ENCODE results near the gene SYNGR2. TPM values are rescaled to one million over a fixed set of nuclear protein-coding genes. Genes with fewer than 3 reads are reported as not detected.

Gene SYNGR2
- total and polyA plus RNA-seq, 9 of the 15 experiments (the other 6 are each of a cell fraction or from before 2014, with no cell fraction given), result 1.4 to 173 (median 87.8) TPM

DNA sequence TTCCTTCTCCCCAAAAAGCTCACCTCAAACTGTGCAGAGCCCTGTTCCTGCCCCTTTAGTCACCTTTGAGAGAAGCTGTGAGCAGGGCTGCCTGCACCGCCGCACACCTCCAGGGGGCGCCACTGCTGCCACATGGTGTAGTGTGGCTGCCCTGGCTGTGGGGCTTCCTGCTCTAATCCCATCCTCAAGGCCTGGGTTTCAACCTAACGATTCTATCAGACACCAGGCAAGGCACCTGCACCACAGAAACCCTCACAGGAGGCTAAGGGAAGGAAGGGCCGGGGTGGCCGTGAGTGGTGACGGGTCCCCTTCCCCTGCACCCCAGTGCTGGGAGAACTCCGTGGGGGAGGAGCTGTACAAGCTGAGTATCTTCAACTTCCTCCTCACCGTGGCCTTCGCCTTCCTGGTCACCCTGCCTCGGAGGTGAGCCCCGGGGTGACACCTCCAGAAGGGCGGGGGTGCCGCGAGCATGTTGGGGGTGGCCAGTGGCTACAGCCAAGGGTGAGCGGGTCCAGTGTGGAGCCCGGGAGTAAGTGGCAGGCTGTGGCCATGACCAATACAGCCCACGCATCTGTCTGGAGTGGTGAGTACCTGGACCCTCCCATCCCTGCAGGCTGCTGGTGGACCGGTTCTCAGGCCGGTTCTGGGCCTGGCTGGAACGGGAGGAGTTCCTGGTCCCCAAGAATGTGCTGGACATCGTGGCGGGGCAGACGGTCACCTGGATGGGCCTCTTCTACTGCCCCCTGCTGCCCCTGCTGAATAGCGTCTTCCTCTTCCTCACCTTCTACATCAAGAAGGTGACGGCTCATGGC is 30.8 kb upstream of the SYNGR2 start (continued):
- TF ChIP-seq, protein P1, sequence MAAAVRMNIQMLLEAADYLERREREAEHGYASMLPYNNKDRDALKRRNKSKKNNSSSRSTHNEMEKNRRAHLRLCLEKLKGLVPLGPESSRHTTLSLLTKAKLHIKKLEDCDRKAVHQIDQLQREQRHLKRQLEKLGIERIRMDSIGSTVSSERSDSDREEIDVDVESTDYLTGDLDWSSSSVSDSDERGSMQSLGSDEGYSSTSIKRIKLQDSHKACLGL (CRISPR knock-in tag; IDR thresholded peaks at IDR 0.05; ENCODE audit: borderline replicate concordance, poor library complexity, severe bottlenecking), result no peak
- TF ChIP-seq FOXP1 (CRISPR knock-in tag; IDR thresholded peaks at IDR 0.05), result peak; percentile 34; the same call in 1 of the 2 replicates
- peak; percentile 64 for TF ChIP-seq TOE1 (IDR thresholded peaks at IDR 0.05; ENCODE audit: borderline replicate concordance)
- TF ChIP-seq TOE1 (CRISPR knock-in tag; IDR thresholded peaks at IDR 0.05; ENCODE audit: borderline replicate concordance, low read depth), result no peak
- TF ChIP-seq NCOA2 (IDR thresholded peaks at IDR 0.05; ENCODE audit: partially characterized antibody in 2 of 2), result no peak
- no peak for TF ChIP-seq ARID2 (IDR thresholded peaks at IDR 0.05)
- peak; percentile 49 to 63 for TF ChIP-seq NRF1 (conservative IDR thresholded peaks at IDR 0.05 in 1 of 2, IDR thresholded peaks at IDR 0.05 in 1 of 2)
- peak; percentile 23; the same call in 1 of the 2 replicates for TF ChIP-seq KLF16 (IDR thresholded peaks at IDR 0.05)
- peak; percentile 38; the same call in 1 of the 2 replicates for TF ChIP-seq SPI1 (IDR thresholded peaks at IDR 0.05; ENCODE audit: borderline replicate concordance, low read depth, low read length)
- no peak for TF ChIP-seq TGIF2 (CRISPR knock-in tag; IDR thresholded peaks at IDR 0.05)
- TF ChIP-seq, protein P2, sequence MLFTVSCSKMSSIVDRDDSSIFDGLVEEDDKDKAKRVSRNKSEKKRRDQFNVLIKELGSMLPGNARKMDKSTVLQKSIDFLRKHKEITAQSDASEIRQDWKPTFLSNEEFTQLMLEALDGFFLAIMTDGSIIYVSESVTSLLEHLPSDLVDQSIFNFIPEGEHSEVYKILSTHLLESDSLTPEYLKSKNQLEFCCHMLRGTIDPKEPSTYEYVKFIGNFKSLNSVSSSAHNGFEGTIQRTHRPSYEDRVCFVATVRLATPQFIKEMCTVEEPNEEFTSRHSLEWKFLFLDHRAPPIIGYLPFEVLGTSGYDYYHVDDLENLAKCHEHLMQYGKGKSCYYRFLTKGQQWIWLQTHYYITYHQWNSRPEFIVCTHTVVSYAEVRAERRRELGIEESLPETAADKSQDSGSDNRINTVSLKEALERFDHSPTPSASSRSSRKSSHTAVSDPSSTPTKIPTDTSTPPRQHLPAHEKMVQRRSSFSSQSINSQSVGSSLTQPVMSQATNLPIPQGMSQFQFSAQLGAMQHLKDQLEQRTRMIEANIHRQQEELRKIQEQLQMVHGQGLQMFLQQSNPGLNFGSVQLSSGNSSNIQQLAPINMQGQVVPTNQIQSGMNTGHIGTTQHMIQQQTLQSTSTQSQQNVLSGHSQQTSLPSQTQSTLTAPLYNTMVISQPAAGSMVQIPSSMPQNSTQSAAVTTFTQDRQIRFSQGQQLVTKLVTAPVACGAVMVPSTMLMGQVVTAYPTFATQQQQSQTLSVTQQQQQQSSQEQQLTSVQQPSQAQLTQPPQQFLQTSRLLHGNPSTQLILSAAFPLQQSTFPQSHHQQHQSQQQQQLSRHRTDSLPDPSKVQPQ (CRISPR knock-in tag; IDR thresholded peaks at IDR 0.05; ENCODE audit: borderline replicate concordance), result no peak
- TF ChIP-seq, protein P3, sequence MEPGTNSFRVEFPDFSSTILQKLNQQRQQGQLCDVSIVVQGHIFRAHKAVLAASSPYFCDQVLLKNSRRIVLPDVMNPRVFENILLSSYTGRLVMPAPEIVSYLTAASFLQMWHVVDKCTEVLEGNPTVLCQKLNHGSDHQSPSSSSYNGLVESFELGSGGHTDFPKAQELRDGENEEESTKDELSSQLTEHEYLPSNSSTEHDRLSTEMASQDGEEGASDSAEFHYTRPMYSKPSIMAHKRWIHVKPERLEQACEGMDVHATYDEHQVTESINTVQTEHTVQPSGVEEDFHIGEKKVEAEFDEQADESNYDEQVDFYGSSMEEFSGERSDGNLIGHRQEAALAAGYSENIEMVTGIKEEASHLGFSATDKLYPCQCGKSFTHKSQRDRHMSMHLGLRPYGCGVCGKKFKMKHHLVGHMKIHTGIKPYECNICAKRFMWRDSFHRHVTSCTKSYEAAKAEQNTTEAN (CRISPR knock-in tag; IDR thresholded peaks at IDR 0.05), result peak; percentile 27
- TF ChIP-seq, protein P4, sequence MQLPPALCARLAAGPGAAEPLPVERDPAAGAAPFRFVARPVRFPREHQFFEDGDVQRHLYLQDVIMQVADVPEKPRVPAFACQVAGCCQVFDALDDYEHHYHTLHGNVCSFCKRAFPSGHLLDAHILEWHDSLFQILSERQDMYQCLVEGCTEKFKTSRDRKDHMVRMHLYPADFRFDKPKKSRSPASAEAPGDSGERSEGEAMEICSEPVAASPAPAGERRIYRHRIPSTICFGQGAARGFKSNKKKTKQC (CRISPR knock-in tag; IDR thresholded peaks at IDR 0.05), result peak; percentile 31; the same call in 1 of the 2 replicates
- TF ChIP-seq CXXC5 (CRISPR knock-in tag; IDR thresholded peaks at IDR 0.05), result peak; percentile 55; the same call in 1 of the 2 replicates
- TF ChIP-seq, protein P5, sequence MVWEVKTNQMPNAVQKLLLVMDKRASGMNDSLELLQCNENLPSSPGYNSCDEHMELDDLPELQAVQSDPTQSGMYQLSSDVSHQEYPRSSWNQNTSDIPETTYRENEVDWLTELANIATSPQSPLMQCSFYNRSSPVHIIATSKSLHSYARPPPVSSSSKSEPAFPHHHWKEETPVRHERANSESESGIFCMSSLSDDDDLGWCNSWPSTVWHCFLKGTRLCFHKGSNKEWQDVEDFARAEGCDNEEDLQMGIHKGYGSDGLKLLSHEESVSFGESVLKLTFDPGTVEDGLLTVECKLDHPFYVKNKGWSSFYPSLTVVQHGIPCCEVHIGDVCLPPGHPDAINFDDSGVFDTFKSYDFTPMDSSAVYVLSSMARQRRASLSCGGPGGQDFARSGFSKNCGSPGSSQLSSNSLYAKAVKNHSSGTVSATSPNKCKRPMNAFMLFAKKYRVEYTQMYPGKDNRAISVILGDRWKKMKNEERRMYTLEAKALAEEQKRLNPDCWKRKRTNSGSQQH (CRISPR knock-in tag; IDR thresholded peaks at IDR 0.05), result no peak
- peak; percentile 88; the same call in 1 of the 2 replicates for TF ChIP-seq KAT7 (CRISPR knock-in tag; IDR thresholded peaks at IDR 0.05; ENCODE audit: borderline replicate concordance)
- TF ChIP-seq CBX3 (IDR thresholded peaks at IDR 0.05; ENCODE audit: borderline replicate concordance in 1 of 2, low read length in 2 of 2), result peak in 1 of 2 experiments; percentile 99; a peak in 2 of 3 replicates
- no peak for TF ChIP-seq STAT5B (CRISPR knock-in tag; IDR thresholded peaks at IDR 0.05)
- peak in 1 of 2 experiments; percentile 56; a peak in 3 of 4 replicates for TF ChIP-seq MAZ (CRISPR knock-in tag; conservative IDR thresholded peaks at IDR 0.05 in 1 of 2, IDR thresholded peaks at IDR 0.05 in 1 of 2)
- TF ChIP-seq ATF1 (CRISPR knock-in tag; IDR thresholded peaks at IDR 0.05), result no peak
- TF ChIP-seq ATF1 (tag; IDR thresholded peaks at IDR 0.05), result peak; percentile 53; the same call in 1 of the 2 replicates

Measured in K562 (cell line).